B cell (primary cell): ENCODE results near the gene LIN28B. TPM values are rescaled to one million over a fixed set of nuclear protein-coding genes. Genes with fewer than 3 reads are reported as not detected.

Source experiments
- ATAC-seq: fragments of 200-7000 bp; cut with Tn5 transposase; one replicate; pipeline ENCODE4 v1.10.0; 2021; ENCODE audit warnings: low read depth, mild to moderate bottlenecking, moderate number of reproducible peaks, moderate library complexity
- CTCF ChIA-PET: fragments of 350-600 bp; sonication (Branson Sonifier 250); formaldehyde crosslinking; loops from one replicate; lab custom pipeline; 2021; ENCODE audit warnings: antibody characterized with exemption, inconsistent platforms; lab: Charles Lee
- POLR2A ChIA-PET: fragments of 350-600 bp; sonication (Branson Sonifier 250); formaldehyde crosslinking; loops from one replicate; lab custom pipeline; 2021; ENCODE audit warnings: antibody characterized with exemption; lab: Charles Lee
- DNase-seq: peaks from one replicate; pipeline ENCODE4 v3.0.0; 2013
- H2AFZ ChIP-seq: 2 replicates; pipeline ENCODE4 v1.6.1; 2012; ENCODE audit warnings: mild to moderate bottlenecking, low read depth, low read length; ENCODE audit not compliant: insufficient read depth, poor library complexity, severe bottlenecking
- H3K27ac ChIP-seq, 2 donors: 1 replicate in 1 of 2; 2 replicates in 1 of 2; pipeline ENCODE4 v1.5.1; 2012 to 2013; ENCODE audit warnings: low read length in 2 of 2, mild to moderate bottlenecking in 2 of 2, moderate library complexity in 1 of 2
- H3K27me3 ChIP-seq, 4 experiments: fragments of 200-600 bp in 1 of 4; sonication (generic) in 1 of 4; replicated peaks in 1 of 4; 1 replicate in 2 of 4; 2 replicates in 2 of 4; pipeline versions ENCODE4 v1.6.1 to v1.7.0; 2013 to 2016; ENCODE audit warnings: low read length in 3 of 4, mild to moderate bottlenecking in 2 of 4, mixed read lengths in 1 of 4, moderate library complexity in 1 of 4; ENCODE audit not compliant: insufficient read depth in 4 of 4, control insufficient read depth in 3 of 4; ENCODE audit errors: control extremely low read depth in 1 of 4
- H3K36me3 ChIP-seq, 2 experiments: replicated peaks in 1 of 2; 1 replicate in 1 of 2; 2 replicates in 1 of 2; pipeline versions ENCODE4 v1.6.1 to v1.7.1; 2013; ENCODE audit warnings: low read length in 1 of 2; ENCODE audit not compliant: insufficient read depth in 2 of 2, control insufficient read depth in 1 of 2; ENCODE audit errors: control extremely low read depth in 1 of 2, extremely low read depth in 1 of 2
- H3K4me1 ChIP-seq, 2 donors: fragments of 200-600 bp in 1 of 2; sonication (generic) in 1 of 2; 1 replicate in 1 of 2; 2 replicates in 1 of 2; pipeline versions ENCODE4 v1.5.1 to v1.6.1; 2013 to 2017; ENCODE audit warnings: low read length in 2 of 2; ENCODE audit not compliant: control insufficient read depth in 2 of 2, insufficient read depth in 2 of 2
- H3K4me2 ChIP-seq: replicated peaks from 2 replicates; pipeline ENCODE3; 2012; ENCODE audit warnings: mild to moderate bottlenecking, low read depth, low read length; ENCODE audit not compliant: poor library complexity, severe bottlenecking
- H3K4me3 ChIP-seq, 5 experiments: fragments of 200-600 bp in 1 of 5; sonication (generic) in 1 of 5; 1 replicate in 3 of 5; 2 replicates in 2 of 5; pipeline versions ENCODE4 v1.5.1 to v1.7.0; 2011 to 2016; ENCODE audit warnings: low read length in 4 of 5, mild to moderate bottlenecking in 4 of 5, low read depth in 2 of 5, control low read depth in 1 of 5, moderate library complexity in 1 of 5; ENCODE audit not compliant: insufficient read depth in 1 of 5; ENCODE audit errors: control extremely low read depth in 1 of 5, extremely low read depth in 1 of 5
- H3K79me2 ChIP-seq: fragments of 200-600 bp; sonication (generic); one replicate; pipeline ENCODE4 v1.6.0; 2016; ENCODE audit warnings: low read length; ENCODE audit not compliant: control insufficient read depth, insufficient read depth
- H3K9ac ChIP-seq: fragments of 200-600 bp; sonication (generic); 2 replicates; pipeline ENCODE4 v1.6.1; 2017; ENCODE audit warnings: mild to moderate bottlenecking, low read length, moderate library complexity
- H3K9me3 ChIP-seq, 3 donors: one replicate each; pipeline versions ENCODE4 v1.6.1 to v1.7.1; 2013; ENCODE audit warnings: low read length in 2 of 3; ENCODE audit not compliant: control insufficient read depth in 2 of 3, insufficient read depth in 1 of 3; ENCODE audit errors: control extremely low read depth in 1 of 3
- H4K20me1 ChIP-seq: 2 replicates; pipeline ENCODE4 v1.6.0; 2012; ENCODE audit warnings: mild to moderate bottlenecking, low read length; ENCODE audit not compliant: insufficient read depth, control insufficient read depth, poor library complexity, severe bottlenecking
- H3K27ac Mint-ChIP-seq: one replicate; pipeline ENCODE4 v1.8.0; 2021; ENCODE audit warnings: mixed read lengths
- H3K27me3 Mint-ChIP-seq: one replicate; pipeline ENCODE4 v1.8.0; 2021; ENCODE audit warnings: mixed read lengths
- H3K4me1 Mint-ChIP-seq: one replicate; pipeline ENCODE4 v1.8.0; 2021; ENCODE audit warnings: mixed read lengths
- H3K4me3 Mint-ChIP-seq: one replicate; pipeline ENCODE4 v1.8.0; 2021; ENCODE audit warnings: mixed read lengths
- H3K9me3 Mint-ChIP-seq: one replicate; pipeline ENCODE4 v1.8.0; 2022; ENCODE audit warnings: mixed read lengths; ENCODE audit not compliant: insufficient read depth
- EZH2 ChIP-seq: IDR thresholded peaks from 2 replicates; pipeline ENCODE4 v1.6.1; 2012; ENCODE audit warnings: borderline replicate concordance, low read depth, mild to moderate bottlenecking, moderate library complexity, low read length; ENCODE audit not compliant: insufficient read depth, poor library complexity, severe bottlenecking
- WGBS: methylation state at CpG from one replicate; pipeline ENCODE4 v1.1.5; 2013; ENCODE audit warnings: missing lambda C conversion rate; ENCODE audit not compliant: insufficient coverage; 5-methylcytosine and 5-hydroxymethylcytosine counted together
- intact Hi-C: fragments of 100-400 bp; cut with micrococcal nuclease; formaldehyde crosslinking; loops from one replicate; pipeline ENCODE4 v1.10.0; 2022
- polyA plus RNA-seq: library from polyadenylated mRNA; depleted of rRNA; stranded (reverse); fragments of >200 nt; gene quantifications from 2 replicates; pipeline ENCODE4 v1.2.3, GENCODE V29; 2012
- total RNA-seq, 2 donors: library from RNA; stranded (reverse); fragments of 120-200 nt in 1 of 2; gene quantifications; 1 replicate in 1 of 2; 2 replicates in 1 of 2; pipeline versions ENCODE4 v1.2.3 to v1.2.4, GENCODE V29; 2013 to 2022
- TF ChIP-seq, protein P1 (sequence below): fragments of 200-600 bp; IDR thresholded peaks from one replicate; pipeline ENCODE4 v1.8.0; 2022; ENCODE audit warnings: antibody characterized with exemption, mild to moderate bottlenecking

LIN28B gene
- total and polyA plus RNA-seq, 2 donors (not counting 1 experiment from before 2014, with no cell fraction given) = not detected

DNA sequence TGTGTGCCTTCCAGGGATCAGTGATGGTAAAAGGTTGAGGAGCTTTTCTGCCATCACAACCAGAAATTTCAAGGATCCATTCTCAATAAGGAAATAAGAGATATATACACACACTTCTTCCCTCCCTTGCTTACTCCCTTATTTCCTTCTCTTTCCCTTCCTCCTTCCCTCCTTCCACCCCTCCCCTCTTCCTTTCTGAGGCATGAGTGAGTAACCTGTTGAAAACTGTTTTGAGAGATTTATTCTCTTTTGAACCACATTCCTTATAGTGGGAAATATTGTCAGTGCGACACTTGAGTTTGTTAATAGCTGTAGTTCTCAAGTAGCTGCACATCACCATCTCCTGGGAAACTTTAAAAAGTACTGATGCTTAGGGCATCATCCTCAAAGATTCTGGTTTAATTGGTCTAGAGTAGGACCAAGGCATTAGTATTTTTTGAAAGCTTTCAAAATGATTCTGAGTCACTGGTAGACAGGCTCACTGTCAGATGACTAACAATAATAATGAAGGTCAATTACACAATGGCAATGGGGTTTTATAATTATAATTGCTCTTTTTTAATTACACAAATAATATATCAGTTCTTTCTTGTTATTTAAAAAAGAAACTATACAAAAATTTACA, 113.0 kb downstream of the LIN28B start:
- H3K36me3 ChIP-seq = no peaks in the 10 kb centered on the region
- H2AFZ ChIP-seq = no peak overlapping the region
- WGBS = no CpG with 5 or more reads among the region's 1 CpG
- no peak for ATAC-seq
- H3K79me2 ChIP-seq = no peaks in the 10 kb centered on the region
- CTCF ChIA-PET = no interaction called here
- TF ChIP-seq, protein P1, sequence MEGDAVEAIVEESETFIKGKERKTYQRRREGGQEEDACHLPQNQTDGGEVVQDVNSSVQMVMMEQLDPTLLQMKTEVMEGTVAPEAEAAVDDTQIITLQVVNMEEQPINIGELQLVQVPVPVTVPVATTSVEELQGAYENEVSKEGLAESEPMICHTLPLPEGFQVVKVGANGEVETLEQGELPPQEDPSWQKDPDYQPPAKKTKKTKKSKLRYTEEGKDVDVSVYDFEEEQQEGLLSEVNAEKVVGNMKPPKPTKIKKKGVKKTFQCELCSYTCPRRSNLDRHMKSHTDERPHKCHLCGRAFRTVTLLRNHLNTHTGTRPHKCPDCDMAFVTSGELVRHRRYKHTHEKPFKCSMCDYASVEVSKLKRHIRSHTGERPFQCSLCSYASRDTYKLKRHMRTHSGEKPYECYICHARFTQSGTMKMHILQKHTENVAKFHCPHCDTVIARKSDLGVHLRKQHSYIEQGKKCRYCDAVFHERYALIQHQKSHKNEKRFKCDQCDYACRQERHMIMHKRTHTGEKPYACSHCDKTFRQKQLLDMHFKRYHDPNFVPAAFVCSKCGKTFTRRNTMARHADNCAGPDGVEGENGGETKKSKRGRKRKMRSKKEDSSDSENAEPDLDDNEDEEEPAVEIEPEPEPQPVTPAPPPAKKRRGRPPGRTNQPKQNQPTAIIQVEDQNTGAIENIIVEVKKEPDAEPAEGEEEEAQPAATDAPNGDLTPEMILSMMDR = no peak
- no peak for TF ChIP-seq EZH2
- no peak overlapping the region for H3K27ac Mint-ChIP-seq
- no peak overlapping the region for H3K9ac ChIP-seq
- H3K27ac ChIP-seq = no peak overlapping the region
- peaks cover 0 to 4% (median 0%) of the 10 kb centered on the region in 4 experiments for H3K27me3 ChIP-seq
- no peak overlapping the region for H3K4me3 ChIP-seq
- no peak overlapping the region for H3K4me3 Mint-ChIP-seq
- H3K4me1 Mint-ChIP-seq = no peaks in the 10 kb centered on the region
- no peaks in the 10 kb centered on the region for H3K4me1 ChIP-seq
- no peaks in the 10 kb centered on the region for H3K9me3 ChIP-seq
- DNase-seq = no peak
- no peaks in the 10 kb centered on the region for H3K9me3 Mint-ChIP-seq
- POLR2A ChIA-PET = no interaction called here
- no peak overlapping the region for H3K4me2 ChIP-seq
- intact Hi-C loops = loop anchor here (10.0 kb wide), 1 partner anchor 275 kb away; no protein-coding TSS in a partner anchor
- H4K20me1 ChIP-seq = no peaks in the 10 kb centered on the region
- peaks cover 22% of the 10 kb centered on the region for H3K27me3 Mint-ChIP-seq

DNA sequence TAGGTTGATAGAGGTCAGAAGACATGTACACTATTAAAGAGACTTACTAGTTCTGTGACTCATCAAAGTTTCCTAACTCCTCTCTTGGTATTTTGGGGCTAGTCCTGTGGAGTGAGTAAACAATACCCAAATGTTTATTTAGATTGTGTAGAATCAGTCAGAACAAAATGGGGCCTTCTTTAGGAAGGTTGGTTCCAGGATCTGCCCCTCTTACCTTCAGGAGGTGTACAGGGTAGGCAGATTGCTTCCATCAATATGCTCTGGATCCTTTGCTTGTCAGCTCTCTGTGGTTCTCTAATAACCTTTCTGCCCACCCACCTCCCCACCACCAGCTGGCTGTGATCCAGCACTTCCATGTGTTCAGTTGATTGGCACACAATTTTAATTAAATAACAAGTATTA, 115.9 kb downstream of the LIN28B start:
- ChIA-PET POLR2A (no interaction called here), CTCF (interaction anchor here (1.8 kb wide), 1 partner anchor 15 kb away, joined by 5 read pairs; no protein-coding TSS in a partner anchor)
- Mint-ChIP-seq H3K9me3 (no peaks in the 10 kb centered on the region), H3K4me3 (no peak overlapping the region), H3K4me1 (no peaks in the 10 kb centered on the region), H3K27me3 (peaks cover 19% of the 10 kb centered on the region), H3K27ac (no peak overlapping the region)
- ATAC-seq (no peak), DNase-seq (no peak)
- no peaks in the 10 kb centered on the region for H3K9me3 ChIP-seq
- no peak overlapping the region for H3K4me2 ChIP-seq
- no peak overlapping the region for H3K27ac ChIP-seq
- H3K4me3 ChIP-seq = no peak overlapping the region
- H3K4me1 ChIP-seq = no peaks in the 10 kb centered on the region
- TF ChIP-seq EZH2 = no peak
- TF ChIP-seq, protein P1 = no peak
- no peaks in the 10 kb centered on the region for H4K20me1 ChIP-seq
- peaks cover 0 to 4% (median 0%) of the 10 kb centered on the region in 4 experiments for H3K27me3 ChIP-seq
- H3K36me3 ChIP-seq = no peaks in the 10 kb centered on the region
- intact Hi-C loops = loop anchor here (10.0 kb wide), 1 partner anchor 278 kb away; no protein-coding TSS in a partner anchor
- H3K79me2 ChIP-seq = no peaks in the 10 kb centered on the region
- H2AFZ ChIP-seq = no peak overlapping the region
- H3K9ac ChIP-seq = no peak overlapping the region
